Central memory CD8-positive, alpha-beta T cell (primary cell): Measurements from ENCODE around the gene MYCN.
"Not testable (repeated sequence)": the region's sequence is repeated elsewhere in the genome, so short reads cannot be mapped to it uniquely, and the experiment has no call there.

ENCODE experiments used
- ATAC-seq: fragments of 150-1000 bp; cut with Tn5 transposase; replicated peaks from 2 replicates; pipeline ENCODE4 v1.10.0; 2022; ENCODE audit warnings: mild to moderate bottlenecking, moderate FRiP score, moderate number of reproducible peaks; ENCODE audit not compliant: poor library complexity, severe bottlenecking; ENCODE audit errors: extremely low read depth
- DNase-seq, 2 donors: peaks; one replicate each; pipeline ENCODE4 v3.0.0; 2021; ENCODE audit warnings: low spot score in 2 of 2
- H3K27ac Mint-ChIP-seq: one replicate; pipeline ENCODE4 v1.8.0; 2022; ENCODE audit warnings: low read depth, mild to moderate bottlenecking, moderate library complexity, mixed read lengths
- H3K27me3 Mint-ChIP-seq: one replicate; pipeline ENCODE4 v1.8.0; 2022; ENCODE audit warnings: mixed read lengths
- H3K36me3 Mint-ChIP-seq: one replicate; pipeline ENCODE4 v1.8.0; 2022; ENCODE audit warnings: mild to moderate bottlenecking, moderate library complexity, mixed read lengths; ENCODE audit not compliant: insufficient read depth
- H3K4me1 Mint-ChIP-seq: one replicate; pipeline ENCODE4 v1.8.0; 2022; ENCODE audit warnings: mixed read lengths
- H3K4me3 Mint-ChIP-seq: one replicate; pipeline ENCODE4 v1.8.0; 2022; ENCODE audit warnings: mild to moderate bottlenecking, moderate library complexity, mixed read lengths
- H3K9me3 Mint-ChIP-seq: one replicate; pipeline ENCODE4 v1.8.0; 2022; ENCODE audit warnings: mixed read lengths

MYCN gene

DNA sequence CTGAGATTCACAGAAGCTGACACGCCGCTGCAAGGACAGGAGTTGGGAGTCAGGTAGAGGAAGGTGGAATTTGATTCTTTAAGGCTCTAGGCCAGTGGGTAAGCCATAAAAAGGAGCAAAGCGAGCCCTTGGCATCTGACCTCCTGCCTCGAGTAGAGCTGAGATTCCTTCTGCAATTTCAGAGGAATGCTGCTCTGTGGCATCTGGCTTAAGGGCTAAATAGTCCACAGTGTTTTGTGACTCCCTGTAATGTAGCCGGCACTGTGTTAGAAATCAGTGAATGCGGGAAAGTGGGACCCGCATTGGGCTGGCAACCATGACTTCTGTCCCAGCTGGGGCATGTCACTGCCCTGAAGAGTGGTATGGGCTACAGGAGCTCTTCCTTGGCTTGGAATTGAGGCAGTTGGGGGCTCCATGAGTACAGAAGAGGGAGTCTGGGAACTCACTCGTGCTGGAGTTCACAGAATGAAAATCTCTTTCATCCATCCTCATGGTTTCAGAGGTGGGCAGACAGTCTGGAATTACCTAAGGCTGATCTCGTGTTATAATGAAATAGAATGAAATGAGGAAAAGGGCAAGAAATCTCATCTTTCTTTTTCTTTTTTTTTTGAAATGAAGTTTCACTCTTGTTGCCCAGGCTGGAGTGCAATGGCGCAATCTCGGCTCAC, 12.7 kb upstream of the MYCN start:
- H3K27ac Mint-ChIP-seq = no peak overlapping the region

GRCh38 chr2:15929008-15929407, 11.3 kb upstream of the MYCN start:
- not testable (repeated sequence) for H3K4me3 Mint-ChIP-seq, H3K36me3 Mint-ChIP-seq, ATAC-seq, DNase-seq, H3K27me3 Mint-ChIP-seq, H3K27ac Mint-ChIP-seq, H3K9me3 Mint-ChIP-seq, H3K4me1 Mint-ChIP-seq

More for the DNA sequence above, 12.7 kb upstream of the MYCN start:
- DNase-seq (no peak), ATAC-seq (no peak)
- Mint-ChIP-seq H3K4me3 (no peak overlapping the region), H3K27me3 (no peaks in the 10 kb centered on the region), H3K4me1 (no peaks in the 10 kb centered on the region), H3K36me3 (no peaks in the 10 kb centered on the region), H3K9me3 (no peaks in the 10 kb centered on the region)

DNA sequence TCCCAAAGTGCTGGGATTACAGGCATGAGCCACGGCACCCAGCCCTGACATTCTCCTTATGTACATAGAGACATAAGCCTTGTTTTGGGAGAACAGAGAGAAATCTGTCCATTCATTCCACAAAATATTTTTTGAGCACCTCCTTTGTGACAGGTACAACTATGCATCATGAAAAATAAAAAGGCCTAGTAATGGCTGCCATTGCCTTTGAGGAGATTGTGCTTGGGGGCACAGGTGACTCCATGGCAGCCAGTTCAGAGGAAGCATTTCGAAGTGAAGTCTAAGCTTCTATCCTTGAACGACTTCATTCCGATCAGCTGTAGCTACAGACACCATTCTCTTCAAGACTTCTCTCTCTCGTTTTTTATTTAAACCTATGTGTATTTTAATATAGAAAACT, 10.5 kb upstream of the MYCN start:
- DNase-seq (no peak), ATAC-seq (no peak)
- no peak overlapping the region for H3K4me3 Mint-ChIP-seq
- no peaks in the 10 kb centered on the region for H3K36me3 Mint-ChIP-seq
- no peaks in the 10 kb centered on the region for H3K9me3 Mint-ChIP-seq
- H3K27ac Mint-ChIP-seq = no peak overlapping the region
- no peaks in the 10 kb centered on the region for H3K4me1 Mint-ChIP-seq
- H3K27me3 Mint-ChIP-seq = no peaks in the 10 kb centered on the region

DNA sequence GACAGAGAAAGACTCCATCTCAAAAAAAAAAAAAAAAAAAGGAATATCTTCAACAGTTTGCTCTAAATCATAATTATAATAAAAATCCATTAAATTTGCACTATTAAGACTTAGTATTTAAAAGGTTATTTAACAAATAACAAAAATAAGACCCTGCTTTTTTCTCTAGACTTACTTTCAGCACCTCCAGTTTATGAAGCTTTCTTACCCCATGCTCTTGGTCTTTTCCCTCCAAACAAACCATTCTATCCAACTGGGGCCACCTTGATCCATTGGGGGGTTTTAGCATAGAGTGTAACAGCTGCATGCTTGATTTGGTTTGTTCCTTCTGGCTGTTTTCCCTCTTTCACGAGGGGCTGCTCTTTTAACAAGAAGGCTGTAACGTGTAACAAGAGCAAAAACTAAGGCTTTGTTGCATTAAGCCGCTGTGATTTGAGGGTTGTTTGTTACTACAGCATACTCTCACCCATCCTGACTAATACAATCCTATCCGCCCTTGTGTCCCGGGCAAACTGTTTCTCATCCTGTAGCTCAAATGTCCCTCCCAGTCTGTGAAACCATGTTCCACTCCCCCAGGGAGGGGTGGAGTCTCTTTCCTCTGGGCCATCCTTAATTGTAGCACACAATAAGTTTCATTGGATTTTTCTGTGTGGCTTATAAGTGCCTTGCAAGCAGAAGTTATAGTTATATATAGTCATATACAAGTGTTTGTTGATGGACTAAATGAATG, 9.6 kb upstream of the MYCN start:
- Mint-ChIP-seq H3K9me3 (no peaks in the 10 kb centered on the region), H3K4me1 (no peaks in the 10 kb centered on the region), H3K27ac (no peak overlapping the region), H3K4me3 (no peak overlapping the region), H3K27me3 (no peaks in the 10 kb centered on the region), H3K36me3 (no peaks in the 10 kb centered on the region)
- DNase-seq (no peak), ATAC-seq (no peak)

DNA sequence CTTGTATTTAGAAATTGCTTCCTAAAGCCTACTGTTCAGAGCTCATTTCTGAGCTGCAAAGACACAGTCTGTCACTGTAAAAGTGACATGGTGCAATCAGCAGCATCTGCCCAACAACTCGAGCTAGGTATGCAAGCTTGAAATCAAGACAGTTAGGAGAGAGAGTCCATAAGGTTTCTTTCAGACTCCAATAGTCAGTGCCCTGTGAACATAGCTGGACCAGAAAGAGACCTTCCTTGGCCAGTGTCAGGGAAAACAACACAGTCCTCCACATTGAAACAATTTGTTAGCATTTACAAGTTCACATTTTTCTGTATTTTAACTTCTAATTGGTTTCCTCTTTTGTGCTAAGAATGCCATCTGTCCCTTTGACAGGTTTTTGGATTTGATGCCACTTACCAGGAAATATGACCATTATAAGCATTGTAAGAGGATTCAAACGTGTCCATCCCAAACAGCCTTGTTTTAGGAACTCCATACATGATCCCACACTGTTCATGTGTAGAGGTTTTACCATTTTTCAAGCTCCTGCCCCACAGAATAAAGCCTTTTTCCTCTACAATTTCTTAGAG, 8.9 kb upstream of the MYCN start:
- no peaks in the 10 kb centered on the region for H3K27me3 Mint-ChIP-seq
- no peaks in the 10 kb centered on the region for H3K9me3 Mint-ChIP-seq
- H3K4me3 Mint-ChIP-seq = no peak overlapping the region
- ATAC-seq = no peak
- no peak for DNase-seq
- no peaks in the 10 kb centered on the region for H3K4me1 Mint-ChIP-seq
- no peaks in the 10 kb centered on the region for H3K36me3 Mint-ChIP-seq
- H3K27ac Mint-ChIP-seq = no peak overlapping the region

DNA sequence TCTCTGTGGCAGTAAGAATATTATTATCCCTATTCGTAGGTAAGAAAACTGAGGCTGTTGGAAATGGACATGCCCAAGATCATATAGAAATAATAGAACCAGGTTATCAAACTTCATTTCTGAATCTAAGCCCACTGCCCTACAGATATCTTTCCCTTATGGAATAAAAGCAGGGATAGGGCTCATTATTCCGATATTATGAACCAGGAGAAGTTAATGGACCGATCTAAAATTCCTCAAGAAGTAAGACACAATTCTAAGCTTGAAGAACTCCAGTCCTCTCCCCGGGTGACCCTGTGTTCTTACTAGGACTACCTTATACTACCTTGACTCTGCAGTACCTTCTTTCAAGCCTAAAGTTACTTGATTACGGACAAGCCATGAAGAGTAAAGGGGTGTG, 8.4 kb upstream of the MYCN start:
- peaks cover 4% of the 10 kb centered on the region for H3K27me3 Mint-ChIP-seq
- no peak for ATAC-seq

GRCh38 chr2:15932394-15933183, 7.8 kb upstream of the MYCN start:
- Mint-ChIP-seq H3K4me1 (no peaks in the 10 kb centered on the region), H3K9me3 (no peaks in the 10 kb centered on the region), H3K27ac (no peak overlapping the region), H3K36me3 (no peaks in the 10 kb centered on the region), H3K4me3 (no peak overlapping the region), H3K27me3 (peaks cover 11% of the 10 kb centered on the region)
- DNase-seq (no peak), ATAC-seq (no peak)

More for the DNA sequence above, 8.4 kb upstream of the MYCN start:
- Mint-ChIP-seq H3K4me3 (no peak overlapping the region), H3K4me1 (no peaks in the 10 kb centered on the region), H3K27ac (no peak overlapping the region), H3K36me3 (no peaks in the 10 kb centered on the region), H3K9me3 (no peaks in the 10 kb centered on the region)
- DNase-seq = no peak

DNA sequence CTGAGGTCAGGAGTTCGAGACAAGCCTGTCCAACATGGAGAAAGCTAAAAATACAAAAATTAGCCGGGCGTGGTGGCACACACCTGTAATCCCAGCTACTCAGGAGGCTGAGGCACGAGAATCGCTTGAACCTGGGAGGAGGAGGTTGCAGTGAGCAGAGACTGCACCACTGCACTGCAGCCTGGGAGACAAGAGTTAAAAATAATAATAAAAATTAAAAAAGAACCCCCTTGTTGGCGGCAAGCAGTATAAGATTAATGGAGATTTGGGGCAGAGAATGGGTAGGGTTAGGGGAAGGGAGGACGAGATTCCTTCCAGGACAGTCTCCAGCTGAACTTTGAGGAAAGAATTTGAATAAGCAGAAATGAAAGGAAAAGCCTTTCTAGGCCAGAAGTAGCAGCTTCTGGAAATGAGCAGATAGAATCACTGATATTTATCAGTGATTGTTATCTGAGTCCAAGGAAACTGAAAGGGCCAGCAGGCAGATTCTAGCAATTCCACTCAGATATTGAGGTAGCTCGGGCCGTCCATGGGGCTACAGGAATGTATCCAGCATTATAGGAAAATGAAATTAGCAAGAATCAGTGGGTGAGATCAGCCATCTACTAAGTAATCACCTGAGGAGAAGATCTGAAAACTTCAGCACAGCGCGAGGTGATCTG, 7.0 kb upstream of the MYCN start:
- Mint-ChIP-seq H3K27me3 (peaks cover 18% of the 10 kb centered on the region), H3K9me3 (no peaks in the 10 kb centered on the region), H3K4me1 (no peaks in the 10 kb centered on the region), H3K36me3 (no peaks in the 10 kb centered on the region), H3K27ac (no peak overlapping the region), H3K4me3 (no peak overlapping the region)
- ATAC-seq (no peak), DNase-seq (no peak)

- Mint-ChIP-seq H3K4me1 (no peaks in the 10 kb centered on the region), H3K27me3 (peaks cover 29% of the 10 kb centered on the region), H3K4me3 (no peak overlapping the region), H3K27ac (no peak overlapping the region), H3K36me3 (no peaks in the 10 kb centered on the region), H3K9me3 (no peaks in the 10 kb centered on the region)
- DNase-seq (no peak), ATAC-seq (no peak)
Measured at GRCh38 chr2:15934291-15934945, 5.9 kb upstream of the MYCN start.

DNA sequence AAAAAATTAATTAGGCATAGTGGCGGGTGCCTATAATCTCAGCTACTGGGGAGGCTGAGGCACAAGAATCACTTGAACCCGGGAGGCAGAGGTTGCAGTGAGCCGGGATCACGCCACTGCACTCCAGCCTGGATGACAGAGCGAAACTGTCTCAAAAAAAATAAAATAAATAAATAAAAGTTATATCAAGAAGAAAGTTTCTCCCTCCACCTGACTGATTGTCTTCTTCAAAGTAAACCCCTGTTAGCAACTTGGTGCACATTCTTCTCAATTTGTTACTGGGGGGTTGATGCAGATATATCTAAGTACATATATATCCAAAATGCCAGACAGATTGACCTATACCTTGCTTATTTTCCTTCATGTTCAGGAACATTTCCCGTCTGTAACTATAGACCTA, 5.2 kb upstream of the MYCN start:
- ATAC-seq (no peak), DNase-seq (no peak)
- H3K9me3 Mint-ChIP-seq = no peaks in the 10 kb centered on the region
- H3K27ac Mint-ChIP-seq = no peak overlapping the region
- H3K4me3 Mint-ChIP-seq = no peak overlapping the region
- no peaks in the 10 kb centered on the region for H3K36me3 Mint-ChIP-seq
- no peaks in the 10 kb centered on the region for H3K4me1 Mint-ChIP-seq
- H3K27me3 Mint-ChIP-seq = peaks cover 35% of the 10 kb centered on the region

GRCh38 chr2:15935675-15936074, 4.7 kb upstream of the MYCN start:
- no peak for ATAC-seq

More at GRCh38 chr2:15935675-15936074, 4.7 kb upstream of the MYCN start:
- Mint-ChIP-seq H3K9me3 (no peaks in the 10 kb centered on the region), H3K27ac (no peak overlapping the region), H3K4me3 (no peak overlapping the region), H3K36me3 (no peaks in the 10 kb centered on the region), H3K27me3 (peaks cover 40% of the 10 kb centered on the region), H3K4me1 (no peaks in the 10 kb centered on the region)
- no peak for DNase-seq
